Vagina (tissue), 2 donors: ENCODE data around the gene KBTBD12.

Experiments used
- POLR2A ChIP-seq, 2 donors: fragments of 450-650 bp; IDR thresholded peaks; one replicate each; pipeline ENCODE4 v1.6.1; 2017; ENCODE audit warnings: antibody characterized with exemption in 2 of 2, mild to moderate bottlenecking in 2 of 2, moderate library complexity in 2 of 2
- POLR2AphosphoS5 ChIP-seq, 2 donors: sonication (generic); formaldehyde crosslinking; IDR thresholded peaks; one replicate each; pipeline ENCODE4 v1.9.0; 2017; ENCODE audit warnings: antibody characterized with exemption in 2 of 2, mild to moderate bottlenecking in 2 of 2, low read depth in 1 of 2; ENCODE audit not compliant: insufficient read depth in 1 of 2
- TF ChIP-seq, protein P1 (sequence below), 3 experiments: fragments of 450-650 bp in 2 of 3; fragments of 200-600 bp in 1 of 3; sonication (generic) in 1 of 3; IDR thresholded peaks; one replicate each; pipeline ENCODE4 v1.5.1; 2017 to 2019; ENCODE audit warnings: antibody characterized with exemption in 3 of 3, mild to moderate bottlenecking in 2 of 3, moderate library complexity in 2 of 3

DNA sequence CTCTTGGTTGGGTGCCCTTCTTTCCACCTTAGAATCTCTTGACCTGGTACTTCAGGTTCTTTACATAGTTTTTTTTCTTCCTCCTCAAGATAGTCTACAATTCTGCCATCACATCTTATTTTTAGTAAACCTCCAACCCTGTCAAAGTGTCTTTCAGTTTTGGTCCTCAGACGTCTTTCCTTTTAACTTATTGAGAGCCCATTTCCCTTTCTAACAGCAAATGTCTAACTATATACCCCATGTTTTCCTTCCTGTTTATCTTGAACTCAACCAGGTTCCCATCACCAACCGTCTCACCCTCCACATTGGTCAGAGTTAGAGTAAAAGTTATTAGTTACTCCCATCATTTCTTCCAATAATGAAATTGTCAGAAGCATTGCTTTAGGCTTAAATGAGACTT lies 10.4 kb downstream of the KBTBD12 start:
- TF ChIP-seq, protein P1, sequence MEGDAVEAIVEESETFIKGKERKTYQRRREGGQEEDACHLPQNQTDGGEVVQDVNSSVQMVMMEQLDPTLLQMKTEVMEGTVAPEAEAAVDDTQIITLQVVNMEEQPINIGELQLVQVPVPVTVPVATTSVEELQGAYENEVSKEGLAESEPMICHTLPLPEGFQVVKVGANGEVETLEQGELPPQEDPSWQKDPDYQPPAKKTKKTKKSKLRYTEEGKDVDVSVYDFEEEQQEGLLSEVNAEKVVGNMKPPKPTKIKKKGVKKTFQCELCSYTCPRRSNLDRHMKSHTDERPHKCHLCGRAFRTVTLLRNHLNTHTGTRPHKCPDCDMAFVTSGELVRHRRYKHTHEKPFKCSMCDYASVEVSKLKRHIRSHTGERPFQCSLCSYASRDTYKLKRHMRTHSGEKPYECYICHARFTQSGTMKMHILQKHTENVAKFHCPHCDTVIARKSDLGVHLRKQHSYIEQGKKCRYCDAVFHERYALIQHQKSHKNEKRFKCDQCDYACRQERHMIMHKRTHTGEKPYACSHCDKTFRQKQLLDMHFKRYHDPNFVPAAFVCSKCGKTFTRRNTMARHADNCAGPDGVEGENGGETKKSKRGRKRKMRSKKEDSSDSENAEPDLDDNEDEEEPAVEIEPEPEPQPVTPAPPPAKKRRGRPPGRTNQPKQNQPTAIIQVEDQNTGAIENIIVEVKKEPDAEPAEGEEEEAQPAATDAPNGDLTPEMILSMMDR (IDR thresholded peaks at IDR 0.05), result no peak
- TF ChIP-seq POLR2A (IDR thresholded peaks at IDR 0.05) (no peak), POLR2AphosphoS5 (IDR thresholded peaks at IDR 0.05; ENCODE audit: insufficient read depth in 1 of 2, low read depth in 1 of 2) (no peak)
